Loucy (cell line): ENCODE measurements around the gene JMJD8.

Source experiments
- H2AFZ ChIP-seq: fragments of 200-600 bp; sonication (generic); 2 replicates; pipeline ENCODE4 v1.6.0; 2016; ENCODE audit warnings: antibody characterized with exemption, mild to moderate bottlenecking, low read length, moderate library complexity
- H3F3A ChIP-seq: fragments of 200-600 bp; 2 replicates; pipeline ENCODE4 v1.6.0; 2016; ENCODE audit warnings: antibody characterized with exemption, low read depth, mild to moderate bottlenecking
- H3K27me3 ChIP-seq: fragments of 200-600 bp; sonication (generic); 2 replicates; pipeline ENCODE4 v1.6.1; 2014; ENCODE audit warnings: low read length, mild to moderate bottlenecking; ENCODE audit not compliant: insufficient read depth, poor library complexity, severe bottlenecking
- H3K36me3 ChIP-seq: fragments of 200-600 bp; sonication (generic); 2 replicates; pipeline ENCODE4 v1.6.1; 2016; ENCODE audit warnings: low read length; ENCODE audit not compliant: insufficient read depth
- H3K4me1 ChIP-seq: fragments of 200-600 bp; sonication (generic); 2 replicates; pipeline ENCODE4 v1.5.1; 2014; ENCODE audit warnings: low read length, mild to moderate bottlenecking; ENCODE audit not compliant: insufficient read depth, poor library complexity, severe bottlenecking
- H3K4me2 ChIP-seq: fragments of 200-600 bp; sonication (generic); 2 replicates; pipeline ENCODE4 v1.6.0; 2014; ENCODE audit warnings: antibody characterized with exemption, low read length, low read depth, mild to moderate bottlenecking; ENCODE audit not compliant: poor library complexity, severe bottlenecking
- H3K4me3 ChIP-seq: fragments of 200-600 bp; sonication (generic); 2 replicates; pipeline ENCODE4 v1.5.1; 2014; ENCODE audit warnings: low read length, mild to moderate bottlenecking, mixed read lengths; ENCODE audit not compliant: poor library complexity, severe bottlenecking
- H3K79me2 ChIP-seq: fragments of 200-600 bp; sonication (generic); 2 replicates; pipeline ENCODE4 v1.6.1; 2014; ENCODE audit warnings: low read length; ENCODE audit not compliant: insufficient read depth
- H3K9ac ChIP-seq: fragments of 200-600 bp; sonication (generic); 2 replicates; pipeline ENCODE4 v1.6.0; 2014; ENCODE audit warnings: mild to moderate bottlenecking, low read depth, low read length, moderate library complexity; ENCODE audit not compliant: poor library complexity, severe bottlenecking
- H3K9me2 ChIP-seq: fragments of 200-600 bp; sonication (generic); replicated peaks from 2 replicates; pipeline ENCODE4 v1.6.1; 2016; ENCODE audit warnings: low read depth, low read length, mixed read lengths
- H3K9me3 ChIP-seq: fragments of 200-600 bp; sonication (generic); 2 replicates; pipeline ENCODE4 v1.6.1; 2014; ENCODE audit warnings: mild to moderate bottlenecking, antibody characterized with exemption, low read length, low read depth; ENCODE audit not compliant: insufficient read depth
- H4K20me1 ChIP-seq: fragments of 200-600 bp; sonication (generic); 2 replicates; pipeline ENCODE4 v1.6.0; 2014; ENCODE audit warnings: antibody characterized with exemption, low read length, mild to moderate bottlenecking; ENCODE audit not compliant: insufficient read depth, poor library complexity, severe bottlenecking
- EZH2phosphoT487 ChIP-seq: fragments of 200-600 bp; IDR thresholded peaks from 2 replicates; pipeline ENCODE4 v1.6.1; 2018; ENCODE audit warnings: antibody characterized with exemption, mild to moderate bottlenecking, moderate library complexity, borderline replicate concordance
- TF ChIP-seq, protein P1 (sequence below): fragments of 200-600 bp; sonication (generic); conservative IDR thresholded peaks from 2 replicates; pipeline ENCODE4 v1.5.1; 2014; ENCODE audit warnings: mild to moderate bottlenecking, antibody characterized with exemption, low read length

JMJD8 gene

DNA sequence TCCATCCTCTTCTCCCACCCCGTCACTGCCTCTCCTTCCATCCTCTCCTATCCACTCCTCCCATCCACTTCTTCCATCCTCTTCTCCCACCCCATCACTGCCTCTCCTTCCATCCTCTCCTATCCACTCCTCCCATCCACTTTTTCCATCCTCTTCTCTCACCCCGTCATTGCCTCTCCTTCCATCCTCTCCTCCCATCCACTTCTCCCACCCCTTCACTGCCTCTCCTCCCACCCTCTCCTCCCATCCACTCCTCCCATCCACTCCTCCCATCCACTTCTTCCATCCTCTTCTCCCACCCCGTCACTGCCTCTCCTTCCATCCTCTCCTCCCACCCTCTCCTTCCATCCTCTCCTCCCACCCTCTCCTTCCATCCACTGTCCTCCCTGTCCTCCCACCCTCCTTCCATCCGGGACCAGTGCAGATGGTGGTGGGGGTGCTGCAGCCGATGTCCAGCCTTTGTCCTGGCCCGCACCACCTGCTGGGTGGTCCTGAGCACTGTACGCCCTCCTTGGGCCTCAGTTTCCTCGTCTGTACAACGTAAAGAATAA, 52.3 kb downstream of the JMJD8 start:
- no peak overlapping the region for H3K9ac ChIP-seq
- H3K4me2 ChIP-seq, result no peak overlapping the region
- no peaks in the 10 kb centered on the region for H3K4me1 ChIP-seq

More for the DNA sequence above, 52.3 kb downstream of the JMJD8 start:
- Histone ChIP-seq H3K79me2 (peaks cover 14% of the 10 kb centered on the region), H3K27me3 (no peaks in the 10 kb centered on the region), H3K4me3 (no peak overlapping the region), H4K20me1 (no peaks in the 10 kb centered on the region), H3F3A (no peaks in the 10 kb centered on the region), H3K36me3 (no peaks in the 10 kb centered on the region), H3K9me3 (no peaks in the 10 kb centered on the region), H3K9me2 (no peaks in the 10 kb centered on the region), H2AFZ (no peak overlapping the region)
- TF ChIP-seq EZH2phosphoT487, result no peak
- TF ChIP-seq, protein P1, sequence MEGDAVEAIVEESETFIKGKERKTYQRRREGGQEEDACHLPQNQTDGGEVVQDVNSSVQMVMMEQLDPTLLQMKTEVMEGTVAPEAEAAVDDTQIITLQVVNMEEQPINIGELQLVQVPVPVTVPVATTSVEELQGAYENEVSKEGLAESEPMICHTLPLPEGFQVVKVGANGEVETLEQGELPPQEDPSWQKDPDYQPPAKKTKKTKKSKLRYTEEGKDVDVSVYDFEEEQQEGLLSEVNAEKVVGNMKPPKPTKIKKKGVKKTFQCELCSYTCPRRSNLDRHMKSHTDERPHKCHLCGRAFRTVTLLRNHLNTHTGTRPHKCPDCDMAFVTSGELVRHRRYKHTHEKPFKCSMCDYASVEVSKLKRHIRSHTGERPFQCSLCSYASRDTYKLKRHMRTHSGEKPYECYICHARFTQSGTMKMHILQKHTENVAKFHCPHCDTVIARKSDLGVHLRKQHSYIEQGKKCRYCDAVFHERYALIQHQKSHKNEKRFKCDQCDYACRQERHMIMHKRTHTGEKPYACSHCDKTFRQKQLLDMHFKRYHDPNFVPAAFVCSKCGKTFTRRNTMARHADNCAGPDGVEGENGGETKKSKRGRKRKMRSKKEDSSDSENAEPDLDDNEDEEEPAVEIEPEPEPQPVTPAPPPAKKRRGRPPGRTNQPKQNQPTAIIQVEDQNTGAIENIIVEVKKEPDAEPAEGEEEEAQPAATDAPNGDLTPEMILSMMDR, result no peak
